Fibroblast of lung (primary cell): ENCODE measurements around the gene TLL2. TPM values are rescaled to one million over a fixed set of nuclear protein-coding genes. Genes with fewer than 3 reads are reported as not detected.

ENCODE experiments used
- DNase-seq, 2 donors: peaks; one replicate each; pipeline versions ENCODE4 v3.0.0 to v3.0.0-alpha.2; 2010; ENCODE audit warnings: low read depth in 2 of 2
- H2AFZ ChIP-seq: 2 replicates; pipeline ENCODE4 v1.5.1; 2012; ENCODE audit warnings: low read length, control low read depth, inconsistent platforms
- H3K27ac ChIP-seq: 2 replicates; pipeline ENCODE4 v1.5.1; 2011; ENCODE audit warnings: low read length, control low read depth; ENCODE audit not compliant: insufficient read depth
- H3K27me3 ChIP-seq: 2 replicates; pipeline ENCODE4 v1.5.1; 2011; ENCODE audit warnings: mild to moderate bottlenecking, low read length; ENCODE audit not compliant: control insufficient read depth, insufficient read depth
- H3K36me3 ChIP-seq: 2 replicates; pipeline ENCODE4 v1.5.1; 2011; ENCODE audit warnings: low read length; ENCODE audit not compliant: control insufficient read depth, insufficient read depth
- H3K4me1 ChIP-seq: 2 replicates; pipeline ENCODE4 v1.5.1; 2011; ENCODE audit warnings: low read length; ENCODE audit not compliant: control insufficient read depth, insufficient read depth; ENCODE audit errors: extremely low read depth
- H3K4me2 ChIP-seq: 2 replicates; pipeline ENCODE4 v1.5.1; 2011; ENCODE audit warnings: low read length, control low read depth; ENCODE audit not compliant: insufficient read depth; ENCODE audit errors: extremely low read depth
- H3K4me3 ChIP-seq, 4 experiments: fragments of 200-600 bp in 1 of 4; sonication (generic) in 1 of 4; replicated peaks in 1 of 4; 2 replicates each; pipeline ENCODE4 v1.5.1; 2011 to 2016; ENCODE audit warnings: low read length in 4 of 4, low read depth in 3 of 4, mild to moderate bottlenecking in 3 of 4, control low read depth in 2 of 4, inconsistent platforms in 1 of 4, mixed read lengths in 1 of 4; ENCODE audit not compliant: insufficient read depth in 1 of 4; ENCODE audit errors: control extremely low read depth in 1 of 4
- H3K79me2 ChIP-seq: 2 replicates; pipeline ENCODE4 v1.5.1; 2012; ENCODE audit warnings: mild to moderate bottlenecking, low read length, inconsistent platforms; ENCODE audit not compliant: control insufficient read depth, insufficient read depth
- H3K9ac ChIP-seq: 2 replicates; pipeline ENCODE4 v1.5.1; 2011; ENCODE audit warnings: mild to moderate bottlenecking, low read length, control low read depth; ENCODE audit not compliant: insufficient read depth
- H3K9me3 ChIP-seq: 2 replicates; pipeline ENCODE4 v1.5.1; 2012; ENCODE audit warnings: low read depth, low read length; ENCODE audit not compliant: control insufficient read depth, insufficient read depth
- H4K20me1 ChIP-seq: 2 replicates; pipeline ENCODE4 v1.5.1; 2011; ENCODE audit warnings: low read length; ENCODE audit not compliant: control insufficient read depth, insufficient read depth; ENCODE audit errors: extremely low read depth
- EZH2 ChIP-seq: IDR thresholded peaks from 2 replicates; pipeline ENCODE4 v1.5.1; 2012; ENCODE audit warnings: low read length, control low read depth, mild to moderate bottlenecking; ENCODE audit errors: missing control alignments
- polyA plus RNA-seq, 2 donors: library from polyadenylated mRNA; depleted of rRNA in 1 of 2; stranded (reverse) in 1 of 2; unstranded in 1 of 2; fragments of >200 nt; gene quantifications; 2 replicates each; pipeline ENCODE4 v1.2.1, GENCODE V29; 2011 to 2012; ENCODE audit warnings: missing spikeins in 1 of 2
- total RNA-seq: library from RNA; depleted of rRNA; stranded (reverse); fragments of >200 nt; gene quantifications from 2 replicates; pipeline ENCODE4 v1.2.1, GENCODE V29; 2014
- TF ChIP-seq, protein P1 (sequence below), 2 donors: IDR thresholded peaks in 1 of 2; conservative IDR thresholded peaks in 1 of 2; 1 replicate in 1 of 2; 2 replicates in 1 of 2; pipeline ENCODE4 v1.5.1; 2011 to 2012; ENCODE audit warnings: low read length in 2 of 2, control low read depth in 1 of 2, inconsistent platforms in 1 of 2, low read depth in 1 of 2, mild to moderate bottlenecking in 1 of 2

Gene TLL2
- total and polyA plus RNA-seq, 2 donors (not counting 1 experiment from before 2014, with no cell fraction given), result 0.05 to 0.17 TPM

GRCh38 chr10:96369890-96370583, 143.7 kb downstream of the TLL2 start:
- H3K79me2 ChIP-seq, result no peaks in the 10 kb centered on the region
- H3K27ac ChIP-seq, result no peak overlapping the region
- TF ChIP-seq, protein P1, sequence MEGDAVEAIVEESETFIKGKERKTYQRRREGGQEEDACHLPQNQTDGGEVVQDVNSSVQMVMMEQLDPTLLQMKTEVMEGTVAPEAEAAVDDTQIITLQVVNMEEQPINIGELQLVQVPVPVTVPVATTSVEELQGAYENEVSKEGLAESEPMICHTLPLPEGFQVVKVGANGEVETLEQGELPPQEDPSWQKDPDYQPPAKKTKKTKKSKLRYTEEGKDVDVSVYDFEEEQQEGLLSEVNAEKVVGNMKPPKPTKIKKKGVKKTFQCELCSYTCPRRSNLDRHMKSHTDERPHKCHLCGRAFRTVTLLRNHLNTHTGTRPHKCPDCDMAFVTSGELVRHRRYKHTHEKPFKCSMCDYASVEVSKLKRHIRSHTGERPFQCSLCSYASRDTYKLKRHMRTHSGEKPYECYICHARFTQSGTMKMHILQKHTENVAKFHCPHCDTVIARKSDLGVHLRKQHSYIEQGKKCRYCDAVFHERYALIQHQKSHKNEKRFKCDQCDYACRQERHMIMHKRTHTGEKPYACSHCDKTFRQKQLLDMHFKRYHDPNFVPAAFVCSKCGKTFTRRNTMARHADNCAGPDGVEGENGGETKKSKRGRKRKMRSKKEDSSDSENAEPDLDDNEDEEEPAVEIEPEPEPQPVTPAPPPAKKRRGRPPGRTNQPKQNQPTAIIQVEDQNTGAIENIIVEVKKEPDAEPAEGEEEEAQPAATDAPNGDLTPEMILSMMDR (conservative IDR thresholded peaks at IDR 0.05 in 1 of 2, IDR thresholded peaks at IDR 0.05 in 1 of 2; ENCODE audit: low read depth in 1 of 2, low read length in 2 of 2), result no peak
- no peak for TF ChIP-seq EZH2
- H3K27me3 ChIP-seq, result no peaks in the 10 kb centered on the region
- no peak overlapping the region for H3K4me2 ChIP-seq
- no peak overlapping the region for H3K4me3 ChIP-seq
- H3K9ac ChIP-seq, result no peak overlapping the region
- H4K20me1 ChIP-seq, result no peaks in the 10 kb centered on the region
- no peaks in the 10 kb centered on the region for H3K4me1 ChIP-seq
- DNase-seq, result peak in 1 of 2 donors; percentile 10
- H3K9me3 ChIP-seq, result no peaks in the 10 kb centered on the region
- no peak overlapping the region for H2AFZ ChIP-seq
- no peaks in the 10 kb centered on the region for H3K36me3 ChIP-seq

DNA sequence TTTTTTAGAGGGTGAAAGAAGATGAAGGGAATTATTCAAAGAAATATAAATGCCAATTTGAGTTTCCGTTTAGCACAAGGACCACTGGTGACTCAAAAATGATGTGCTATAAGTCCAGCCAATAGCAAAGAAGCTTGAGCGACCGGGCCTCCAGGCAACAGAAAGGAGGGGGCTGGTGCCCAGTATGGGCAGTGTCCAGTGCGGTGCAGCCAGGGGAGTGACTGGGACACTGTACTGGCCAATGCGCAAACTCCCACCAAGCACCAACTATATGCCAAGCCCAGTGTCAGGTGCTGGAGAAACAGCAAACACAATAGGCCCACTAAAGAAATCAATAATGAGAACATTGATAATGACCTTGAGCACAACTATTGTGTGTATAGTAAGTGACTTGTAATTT, 144.8 kb downstream of the TLL2 start:
- no peak for DNase-seq
- H3K79me2 ChIP-seq, result no peaks in the 10 kb centered on the region
- no peak overlapping the region for H3K4me3 ChIP-seq
- TF ChIP-seq, protein P1 (conservative IDR thresholded peaks at IDR 0.05 in 1 of 2, IDR thresholded peaks at IDR 0.05 in 1 of 2; ENCODE audit: low read depth in 1 of 2, low read length in 2 of 2), result no peak
- no peak for TF ChIP-seq EZH2
- H3K4me1 ChIP-seq, result no peaks in the 10 kb centered on the region
- H4K20me1 ChIP-seq, result no peaks in the 10 kb centered on the region
- no peaks in the 10 kb centered on the region for H3K27me3 ChIP-seq
- no peak overlapping the region for H2AFZ ChIP-seq
- H3K4me2 ChIP-seq, result no peak overlapping the region
- no peak overlapping the region for H3K27ac ChIP-seq
- no peaks in the 10 kb centered on the region for H3K9me3 ChIP-seq
- H3K36me3 ChIP-seq, result no peaks in the 10 kb centered on the region
- H3K9ac ChIP-seq, result no peak overlapping the region

- Histone ChIP-seq H3K79me2 (no peaks in the 10 kb centered on the region), H3K4me3 (no peak overlapping the region), H4K20me1 (no peaks in the 10 kb centered on the region), H3K9ac (no peak overlapping the region), H3K9me3 (no peaks in the 10 kb centered on the region), H3K36me3 (no peaks in the 10 kb centered on the region), H3K27ac (no peak overlapping the region), H2AFZ (no peak overlapping the region), H3K4me1 (no peaks in the 10 kb centered on the region), H3K27me3 (no peaks in the 10 kb centered on the region), H3K4me2 (no peak overlapping the region)
- no peak for DNase-seq
- no peak for TF ChIP-seq EZH2
- TF ChIP-seq, protein P1 (conservative IDR thresholded peaks at IDR 0.05 in 1 of 2, IDR thresholded peaks at IDR 0.05 in 1 of 2; ENCODE audit: low read depth in 1 of 2, low read length in 2 of 2), result no peak
Observed at GRCh38 chr10:96367470-96367869, 146.3 kb downstream of the TLL2 start.
